GM23248 (cell line): ENCODE results near the gene ANXA9. TPM values are rescaled to one million over a fixed set of nuclear protein-coding genes. Genes with fewer than 3 reads are reported as not detected.

Experiments
- DNase-seq: peaks from one replicate; pipeline ENCODE4 v3.0.0-alpha.2; 2015
- H2AFZ ChIP-seq: fragments of 200-600 bp; sonication (generic); 2 replicates; pipeline ENCODE4 v1.6.1; 2016; ENCODE audit warnings: antibody characterized with exemption
- H3F3A ChIP-seq: fragments of 200-600 bp; sonication (generic); 2 replicates; pipeline ENCODE4 v1.6.1; 2016; ENCODE audit warnings: mild to moderate bottlenecking, antibody characterized with exemption, mixed run types; ENCODE audit not compliant: insufficient read depth
- H3K27ac ChIP-seq: fragments of 200-600 bp; sonication (generic); 2 replicates; pipeline ENCODE4 v1.5.1; 2016; ENCODE audit warnings: mild to moderate bottlenecking
- H3K27me3 ChIP-seq: fragments of 200-600 bp; sonication (generic); replicated peaks from 2 replicates; pipeline ENCODE4 v1.6.1; 2016; ENCODE audit warnings: mild to moderate bottlenecking; ENCODE audit not compliant: insufficient read depth
- H3K36me3 ChIP-seq: fragments of 200-600 bp; sonication (generic); 2 replicates; pipeline ENCODE4 v1.6.1; 2016; ENCODE audit warnings: low read depth, mild to moderate bottlenecking
- H3K4me1 ChIP-seq: fragments of 200-600 bp; sonication (generic); 2 replicates; pipeline ENCODE4 v1.6.1; 2016; ENCODE audit warnings: mild to moderate bottlenecking; ENCODE audit not compliant: insufficient read depth
- H3K4me2 ChIP-seq: fragments of 200-600 bp; sonication (generic); one replicate; pipeline ENCODE4 v1.6.1; 2016; ENCODE audit warnings: mild to moderate bottlenecking; ENCODE audit not compliant: unreplicated experiment
- H3K4me3 ChIP-seq: fragments of 200-600 bp; sonication (generic); 2 replicates; pipeline ENCODE4 v1.5.1; 2016; ENCODE audit warnings: mild to moderate bottlenecking
- H3K79me2 ChIP-seq: fragments of 200-600 bp; sonication (generic); 2 replicates; pipeline ENCODE4 v1.6.1; 2016; ENCODE audit warnings: mild to moderate bottlenecking; ENCODE audit not compliant: insufficient read depth
- H3K9ac ChIP-seq: fragments of 200-600 bp; sonication (generic); 2 replicates; pipeline ENCODE4 v1.6.1; 2016; ENCODE audit warnings: mild to moderate bottlenecking
- H3K9me2 ChIP-seq: fragments of 200-600 bp; sonication (generic); 2 replicates; pipeline ENCODE4 v1.6.1; 2016; ENCODE audit warnings: mixed run types, mild to moderate bottlenecking, moderate library complexity; ENCODE audit not compliant: insufficient read depth
- H3K9me3 ChIP-seq: fragments of 200-600 bp; sonication (generic); one replicate; pipeline ENCODE4 v1.6.1; 2017; ENCODE audit warnings: low read depth
- H4K20me1 ChIP-seq: fragments of 200-600 bp; sonication (generic); 2 replicates; pipeline ENCODE4 v1.6.0; 2016; ENCODE audit not compliant: insufficient read depth
- EZH2 ChIP-seq: fragments of 200-600 bp; sonication (generic); IDR thresholded peaks from 2 replicates; pipeline ENCODE4 v1.6.1; 2018; ENCODE audit warnings: antibody characterized with exemption, mild to moderate bottlenecking; ENCODE audit not compliant: insufficient read depth, poor library complexity, severe bottlenecking
- EZH2phosphoT487 ChIP-seq: fragments of 200-600 bp; sonication (generic); IDR thresholded peaks from 2 replicates; pipeline ENCODE4 v1.6.1; 2018; ENCODE audit warnings: antibody characterized with exemption, moderate library complexity, mild to moderate bottlenecking, low read depth; ENCODE audit not compliant: insufficient read depth
- WGBS, 2 experiments: methylation state at CpG; one replicate each; pipeline ENCODE4 v1.1.6; 2015 to 2017; ENCODE audit warnings: low lambda C conversion rate in 2 of 2, low coverage in 1 of 2; ENCODE audit errors: missing lambda C conversion rate in 2 of 2; 5-methylcytosine and 5-hydroxymethylcytosine counted together
- in situ Hi-C: fragments of 300-500 bp; cut with MboI; formaldehyde crosslinking; loops from 2 replicates; pipeline ENCODE4 v1.15.0; 2020
- polyA plus RNA-seq: library from polyadenylated mRNA; unstranded; fragments of >200 nt; fragmentation: Nextera tagmentation; extraction: Ambion mirVana; gene quantifications from 2 replicates; pipeline ENCODE4 v1.2.1, GENCODE V29; 2016
- total RNA-seq: library from RNA; depleted of rRNA; stranded (reverse); fragments of >200 nt; shearing (Covaris generic); gene quantifications from 2 replicates; pipeline ENCODE4 v1.2.3, GENCODE V29; 2014

The ANXA9 gene
- total and polyA plus RNA-seq, 2 experiments from 2014 or later = 0.26 TPM; not detected in 1

GRCh38 chr1:150957666-150958065, 24.4 kb upstream of the ANXA9 start:
- Histone ChIP-seq H4K20me1 (no peaks in the 10 kb centered on the region), H3K4me1 (no peaks in the 10 kb centered on the region), H3K9me3 (no peaks in the 10 kb centered on the region), H3K4me3 (no peak overlapping the region), H2AFZ (no peak overlapping the region), H3K36me3 (peaks cover 27% of the 10 kb centered on the region), H3K27ac (no peak overlapping the region), H3K9me2 (no peaks in the 10 kb centered on the region), H3K9ac (no peak overlapping the region), H3K27me3 (no peaks in the 10 kb centered on the region), H3K4me2 (no peak overlapping the region), H3F3A (peaks cover 3% of the 10 kb centered on the region), H3K79me2 (no peaks in the 10 kb centered on the region)
- in situ Hi-C loops = no loop called here
- WGBS, 2 experiments = 90 to 97% methylated on average over 11 of the region's 11 CpGs
- DNase-seq = no peak
- no peak for TF ChIP-seq EZH2phosphoT487
- TF ChIP-seq EZH2 = no peak

GRCh38 chr1:150960646-150961045, 21.4 kb upstream of the ANXA9 start:
- no peak overlapping the region for H3K4me2 ChIP-seq
- no peaks in the 10 kb centered on the region for H3K4me1 ChIP-seq
- in situ Hi-C loops = no loop called here
- no peak overlapping the region for H3K4me3 ChIP-seq
- no peak for DNase-seq
- WGBS, 2 experiments = 90 to 92% methylated on average over 6 to 7 of the region's 7 CpGs
- no peak overlapping the region for H2AFZ ChIP-seq
- no peak overlapping the region for H3K9ac ChIP-seq
- no peaks in the 10 kb centered on the region for H3K9me2 ChIP-seq
- TF ChIP-seq EZH2 (no peak), EZH2phosphoT487 (no peak)
- H3K36me3 ChIP-seq = peaks cover 31% of the 10 kb centered on the region
- no peak overlapping the region for H3K27ac ChIP-seq
- H3F3A ChIP-seq = peaks cover 24% of the 10 kb centered on the region
- no peaks in the 10 kb centered on the region for H3K9me3 ChIP-seq
- no peaks in the 10 kb centered on the region for H4K20me1 ChIP-seq
- H3K79me2 ChIP-seq = no peaks in the 10 kb centered on the region
- no peaks in the 10 kb centered on the region for H3K27me3 ChIP-seq

- in situ Hi-C loops = no loop called here
- Histone ChIP-seq H3K4me1 (no peaks in the 10 kb centered on the region), H3K79me2 (peaks cover 5% of the 10 kb centered on the region; the same call in 1 of the 2 replicates), H2AFZ (no peak overlapping the region), H4K20me1 (no peaks in the 10 kb centered on the region), H3K9ac (no peak overlapping the region), H3K27me3 (no peaks in the 10 kb centered on the region), H3K4me3 (no peak overlapping the region), H3K36me3 (peaks cover 42% of the 10 kb centered on the region), H3K9me3 (no peaks in the 10 kb centered on the region), H3K9me2 (no peaks in the 10 kb centered on the region), H3K4me2 (no peak overlapping the region), H3F3A (peaks cover 30% of the 10 kb centered on the region), H3K27ac (no peak overlapping the region)
- TF ChIP-seq EZH2 (no peak), EZH2phosphoT487 (no peak)
- 54 to 57% methylated on average over 4 of the region's 4 CpGs for WGBS, 2 experiments
- DNase-seq = peak; percentile 32
These were observed 20.3 kb upstream of the ANXA9 start for GRCh38 chr1:150961756-150962155.

- H3K27me3 ChIP-seq = no peaks in the 10 kb centered on the region
- TF ChIP-seq EZH2phosphoT487 (no peak), EZH2 (no peak)
- DNase-seq = no peak
- no peak overlapping the region for H3K4me2 ChIP-seq
- peaks cover 20% of the 10 kb centered on the region for H3K79me2 ChIP-seq
- in situ Hi-C loops = no loop called here
- no peaks in the 10 kb centered on the region for H3K9me3 ChIP-seq
- peaks cover 54% of the 10 kb centered on the region for H3K36me3 ChIP-seq
- 88% methylated on average over 10 of the region's 10 CpGs for WGBS, 2 experiments
- H3K4me3 ChIP-seq = no peak overlapping the region
- H3K9me2 ChIP-seq = no peaks in the 10 kb centered on the region
- peaks cover 37% of the 10 kb centered on the region for H3F3A ChIP-seq
- H4K20me1 ChIP-seq = no peaks in the 10 kb centered on the region
- H2AFZ ChIP-seq = no peak overlapping the region
- H3K9ac ChIP-seq = no peak overlapping the region
- no peak overlapping the region for H3K27ac ChIP-seq
- H3K4me1 ChIP-seq = no peaks in the 10 kb centered on the region
These were observed 18.6 kb upstream of the ANXA9 start for GRCh38 chr1:150963321-150964163.
